Fibroblast of lung (primary cell): ENCODE results near the gene GNE. TPM values are rescaled to one million over a fixed set of nuclear protein-coding genes. Genes with fewer than 3 reads are reported as not detected.
"Not testable (repeated sequence)": the region's sequence is repeated elsewhere in the genome, so short reads cannot be mapped to it uniquely, and the experiment has no call there.

Source experiments
- DNase-seq, 2 donors: peaks; one replicate each; pipeline versions ENCODE4 v3.0.0 to v3.0.0-alpha.2; 2010; ENCODE audit warnings: low read depth in 2 of 2
- H2AFZ ChIP-seq: 2 replicates; pipeline ENCODE4 v1.5.1; 2012; ENCODE audit warnings: low read length, control low read depth, inconsistent platforms
- H3K27ac ChIP-seq: 2 replicates; pipeline ENCODE4 v1.5.1; 2011; ENCODE audit warnings: low read length, control low read depth; ENCODE audit not compliant: insufficient read depth
- H3K27me3 ChIP-seq: 2 replicates; pipeline ENCODE4 v1.5.1; 2011; ENCODE audit warnings: mild to moderate bottlenecking, low read length; ENCODE audit not compliant: control insufficient read depth, insufficient read depth
- H3K36me3 ChIP-seq: 2 replicates; pipeline ENCODE4 v1.5.1; 2011; ENCODE audit warnings: low read length; ENCODE audit not compliant: control insufficient read depth, insufficient read depth
- H3K4me1 ChIP-seq: 2 replicates; pipeline ENCODE4 v1.5.1; 2011; ENCODE audit warnings: low read length; ENCODE audit not compliant: control insufficient read depth, insufficient read depth; ENCODE audit errors: extremely low read depth
- H3K4me2 ChIP-seq: 2 replicates; pipeline ENCODE4 v1.5.1; 2011; ENCODE audit warnings: low read length, control low read depth; ENCODE audit not compliant: insufficient read depth; ENCODE audit errors: extremely low read depth
- H3K4me3 ChIP-seq, 4 experiments: fragments of 200-600 bp in 1 of 4; sonication (generic) in 1 of 4; replicated peaks in 1 of 4; 2 replicates each; pipeline ENCODE4 v1.5.1; 2011 to 2016; ENCODE audit warnings: low read length in 4 of 4, low read depth in 3 of 4, mild to moderate bottlenecking in 3 of 4, control low read depth in 2 of 4, inconsistent platforms in 1 of 4, mixed read lengths in 1 of 4; ENCODE audit not compliant: insufficient read depth in 1 of 4; ENCODE audit errors: control extremely low read depth in 1 of 4
- H3K79me2 ChIP-seq: 2 replicates; pipeline ENCODE4 v1.5.1; 2012; ENCODE audit warnings: mild to moderate bottlenecking, low read length, inconsistent platforms; ENCODE audit not compliant: control insufficient read depth, insufficient read depth
- H3K9ac ChIP-seq: 2 replicates; pipeline ENCODE4 v1.5.1; 2011; ENCODE audit warnings: mild to moderate bottlenecking, low read length, control low read depth; ENCODE audit not compliant: insufficient read depth
- H3K9me3 ChIP-seq: 2 replicates; pipeline ENCODE4 v1.5.1; 2012; ENCODE audit warnings: low read depth, low read length; ENCODE audit not compliant: control insufficient read depth, insufficient read depth
- H4K20me1 ChIP-seq: 2 replicates; pipeline ENCODE4 v1.5.1; 2011; ENCODE audit warnings: low read length; ENCODE audit not compliant: control insufficient read depth, insufficient read depth; ENCODE audit errors: extremely low read depth
- EZH2 ChIP-seq: IDR thresholded peaks from 2 replicates; pipeline ENCODE4 v1.5.1; 2012; ENCODE audit warnings: low read length, control low read depth, mild to moderate bottlenecking; ENCODE audit errors: missing control alignments
- polyA minus RNA-seq: library from RNA; depleted of rRNA, polyadenylated mRNA; stranded (reverse); fragments of >200 nt; gene quantifications from 2 replicates; pipeline ENCODE4 v1.2.3, GENCODE V29; 2011; ENCODE audit warnings: low replicate concordance
- polyA plus RNA-seq, 2 donors: library from polyadenylated mRNA; depleted of rRNA in 1 of 2; stranded (reverse) in 1 of 2; unstranded in 1 of 2; fragments of >200 nt; gene quantifications; 2 replicates each; pipeline ENCODE4 v1.2.1, GENCODE V29; 2011 to 2012; ENCODE audit warnings: missing spikeins in 1 of 2
- total RNA-seq: library from RNA; depleted of rRNA; stranded (reverse); fragments of >200 nt; gene quantifications from 2 replicates; pipeline ENCODE4 v1.2.1, GENCODE V29; 2014
- TF ChIP-seq, protein P1 (sequence below), 2 donors: IDR thresholded peaks in 1 of 2; conservative IDR thresholded peaks in 1 of 2; 1 replicate in 1 of 2; 2 replicates in 1 of 2; pipeline ENCODE4 v1.5.1; 2011 to 2012; ENCODE audit warnings: low read length in 2 of 2, control low read depth in 1 of 2, inconsistent platforms in 1 of 2, low read depth in 1 of 2, mild to moderate bottlenecking in 1 of 2

Gene GNE, protein sequence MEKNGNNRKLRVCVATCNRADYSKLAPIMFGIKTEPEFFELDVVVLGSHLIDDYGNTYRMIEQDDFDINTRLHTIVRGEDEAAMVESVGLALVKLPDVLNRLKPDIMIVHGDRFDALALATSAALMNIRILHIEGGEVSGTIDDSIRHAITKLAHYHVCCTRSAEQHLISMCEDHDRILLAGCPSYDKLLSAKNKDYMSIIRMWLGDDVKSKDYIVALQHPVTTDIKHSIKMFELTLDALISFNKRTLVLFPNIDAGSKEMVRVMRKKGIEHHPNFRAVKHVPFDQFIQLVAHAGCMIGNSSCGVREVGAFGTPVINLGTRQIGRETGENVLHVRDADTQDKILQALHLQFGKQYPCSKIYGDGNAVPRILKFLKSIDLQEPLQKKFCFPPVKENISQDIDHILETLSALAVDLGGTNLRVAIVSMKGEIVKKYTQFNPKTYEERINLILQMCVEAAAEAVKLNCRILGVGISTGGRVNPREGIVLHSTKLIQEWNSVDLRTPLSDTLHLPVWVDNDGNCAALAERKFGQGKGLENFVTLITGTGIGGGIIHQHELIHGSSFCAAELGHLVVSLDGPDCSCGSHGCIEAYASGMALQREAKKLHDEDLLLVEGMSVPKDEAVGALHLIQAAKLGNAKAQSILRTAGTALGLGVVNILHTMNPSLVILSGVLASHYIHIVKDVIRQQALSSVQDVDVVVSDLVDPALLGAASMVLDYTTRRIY
- total RNA-seq (22.9 and 31.2 TPM in 2 replicates), polyA plus RNA-seq (20.7 and 22.1 TPM in 2 replicates), polyA minus RNA-seq (27.4 and 28.6 TPM in 2 replicates)
- polyA plus RNA-seq (2012), result 13.3 and 14.9 TPM in 2 replicates

DNA sequence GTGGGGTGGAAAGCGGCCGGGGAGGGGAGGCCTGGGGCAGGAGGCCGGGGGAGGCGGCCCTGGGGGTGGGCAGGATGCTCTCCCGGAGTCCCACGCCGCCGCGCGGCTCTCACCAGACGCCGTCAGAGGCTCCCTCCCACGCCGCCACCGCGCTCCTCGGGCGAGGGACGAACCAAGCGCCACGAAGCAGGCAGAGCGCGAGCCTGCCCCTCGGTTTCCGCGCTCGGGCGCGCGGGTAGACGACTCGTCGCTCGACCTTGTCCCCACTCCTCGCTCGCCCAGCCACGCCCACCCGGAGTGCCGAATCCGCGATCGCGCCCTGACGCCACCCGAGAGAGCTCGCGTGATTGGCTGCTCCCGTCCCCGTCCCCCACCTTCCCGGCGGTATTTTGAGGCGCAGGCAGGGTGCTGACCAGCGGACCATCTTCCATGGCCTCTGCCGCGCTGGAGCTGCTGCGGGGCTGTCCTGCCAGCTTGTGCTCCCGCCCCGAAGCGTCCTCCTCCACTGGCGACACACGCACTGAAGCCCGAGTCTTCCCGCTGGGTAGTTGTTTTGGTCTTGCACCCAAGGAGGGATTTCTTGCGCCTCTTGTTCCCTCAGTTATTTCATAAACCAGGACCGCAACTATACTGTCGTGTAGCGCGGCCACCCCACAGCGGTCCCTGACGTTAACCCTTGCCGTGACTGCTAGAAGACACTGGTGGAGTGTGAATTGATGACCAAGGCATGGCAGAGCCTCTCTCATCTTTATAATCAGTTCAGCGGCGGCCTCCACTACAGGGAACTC, at the start of gene GNE:
TSS of gene GNE (minus strand) at position 241 of the 788 bp plus-strand sequence. CDS start 9,093 bp downstream, outside the sequence.
- Histone ChIP-seq H2AFZ (peak within 1 kb of the TSS; percentile 69), H3K9ac (peak within 1 kb of the TSS; percentile 82), H3K9me3 (no peaks in the 10 kb centered on the region), H4K20me1 (no peaks in the 10 kb centered on the region), H3K27ac (peak within 1 kb of the TSS; percentile 83), H3K4me2 (peak within 1 kb of the TSS; percentile 99), H3K4me3 (peak within 1 kb of the TSS; percentile 58 to 75 (median 68)), H3K79me2 (peaks cover 20% of the 10 kb centered on the region), H3K27me3 (no peaks in the 10 kb centered on the region), H3K4me1 (peaks cover 2% of the 10 kb centered on the region), H3K36me3 (no peaks in the 10 kb centered on the region)
- peak; percentile 95 to 96 for DNase-seq
- TF ChIP-seq EZH2, result no peak
- TF ChIP-seq, protein P1, sequence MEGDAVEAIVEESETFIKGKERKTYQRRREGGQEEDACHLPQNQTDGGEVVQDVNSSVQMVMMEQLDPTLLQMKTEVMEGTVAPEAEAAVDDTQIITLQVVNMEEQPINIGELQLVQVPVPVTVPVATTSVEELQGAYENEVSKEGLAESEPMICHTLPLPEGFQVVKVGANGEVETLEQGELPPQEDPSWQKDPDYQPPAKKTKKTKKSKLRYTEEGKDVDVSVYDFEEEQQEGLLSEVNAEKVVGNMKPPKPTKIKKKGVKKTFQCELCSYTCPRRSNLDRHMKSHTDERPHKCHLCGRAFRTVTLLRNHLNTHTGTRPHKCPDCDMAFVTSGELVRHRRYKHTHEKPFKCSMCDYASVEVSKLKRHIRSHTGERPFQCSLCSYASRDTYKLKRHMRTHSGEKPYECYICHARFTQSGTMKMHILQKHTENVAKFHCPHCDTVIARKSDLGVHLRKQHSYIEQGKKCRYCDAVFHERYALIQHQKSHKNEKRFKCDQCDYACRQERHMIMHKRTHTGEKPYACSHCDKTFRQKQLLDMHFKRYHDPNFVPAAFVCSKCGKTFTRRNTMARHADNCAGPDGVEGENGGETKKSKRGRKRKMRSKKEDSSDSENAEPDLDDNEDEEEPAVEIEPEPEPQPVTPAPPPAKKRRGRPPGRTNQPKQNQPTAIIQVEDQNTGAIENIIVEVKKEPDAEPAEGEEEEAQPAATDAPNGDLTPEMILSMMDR (conservative IDR thresholded peaks at IDR 0.05 in 1 of 2, IDR thresholded peaks at IDR 0.05 in 1 of 2; ENCODE audit: low read depth in 1 of 2, low read length in 2 of 2), result no peak

DNA sequence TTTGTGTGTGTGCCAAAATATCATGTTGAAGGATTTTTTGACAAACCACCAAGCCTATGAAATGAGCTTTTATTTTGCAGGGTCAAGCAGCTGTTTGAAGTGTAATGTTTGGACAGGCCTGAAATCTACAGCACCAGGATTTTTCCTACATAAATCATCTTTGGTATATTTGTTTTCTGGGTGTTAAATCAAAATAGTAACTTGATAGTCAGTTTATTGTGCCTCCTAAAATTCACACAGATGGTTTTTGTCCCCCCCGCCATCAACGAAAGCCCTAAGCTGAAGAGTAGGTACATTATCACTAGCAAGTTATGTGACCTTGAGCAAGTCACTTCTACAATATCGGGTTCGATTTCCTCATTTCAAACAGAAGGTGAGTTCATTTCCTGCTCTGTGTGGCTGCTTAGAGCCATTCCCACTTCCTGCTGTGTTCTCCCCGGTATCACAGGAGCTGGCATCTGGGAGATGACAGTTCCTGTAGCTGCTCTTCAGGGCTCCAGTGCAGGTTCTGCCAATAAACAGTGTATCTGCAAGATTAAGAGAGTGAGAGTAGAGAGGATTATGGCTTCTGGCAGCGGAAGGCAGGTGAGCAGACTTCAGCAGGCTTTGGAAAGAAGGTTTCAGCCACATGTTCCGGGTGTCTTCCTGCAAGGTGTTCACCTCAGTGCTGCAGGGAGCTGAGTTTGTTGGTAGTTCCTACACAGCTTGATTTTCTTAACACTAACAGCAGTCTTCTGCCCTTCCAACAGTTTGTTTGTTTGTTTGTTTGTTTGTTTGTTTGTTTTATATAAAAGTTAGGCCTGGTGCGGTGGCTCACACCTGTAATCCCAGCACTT, 48.4 kb upstream of the GNE start:
- H3K27ac ChIP-seq, result no peak overlapping the region
- H3K4me2 ChIP-seq, result no peak overlapping the region
- DNase-seq, result peak; percentile 29 to 32
- H3K36me3 ChIP-seq, result no peaks in the 10 kb centered on the region
- no peak for TF ChIP-seq EZH2
- no peak overlapping the region for H2AFZ ChIP-seq
- H3K9ac ChIP-seq, result no peak overlapping the region
- no peaks in the 10 kb centered on the region for H3K27me3 ChIP-seq
- no peaks in the 10 kb centered on the region for H4K20me1 ChIP-seq
- H3K4me1 ChIP-seq, result no peaks in the 10 kb centered on the region
- H3K4me3 ChIP-seq, result no peak overlapping the region
- no peaks in the 10 kb centered on the region for H3K79me2 ChIP-seq
- H3K9me3 ChIP-seq, result no peaks in the 10 kb centered on the region

DNA sequence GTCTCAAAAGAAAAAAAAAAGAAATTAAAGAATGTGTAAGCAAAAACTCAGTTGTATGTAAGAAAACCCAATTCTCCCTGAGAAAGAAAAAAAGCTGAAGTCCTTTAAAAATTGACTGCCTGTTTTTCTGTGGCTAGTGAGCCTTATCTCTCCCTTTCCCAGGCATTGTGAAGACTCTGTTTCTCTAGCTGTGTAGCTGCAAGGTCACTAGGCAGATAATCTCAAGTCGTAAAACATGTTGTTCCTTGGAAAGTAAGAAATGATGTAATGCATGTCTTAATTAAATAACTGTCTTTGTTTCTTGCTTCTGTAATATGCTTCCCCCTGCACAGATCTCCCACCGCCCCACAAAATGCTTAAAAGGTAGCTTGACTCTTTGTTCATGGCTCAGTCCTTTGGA, 46.1 kb upstream of the GNE start:
- not testable (repeated sequence) for H3K9me3 ChIP-seq, H2AFZ ChIP-seq, H3K4me1 ChIP-seq, H3K27ac ChIP-seq, H3K36me3 ChIP-seq, H3K27me3 ChIP-seq, H3K4me3 ChIP-seq, H3K79me2 ChIP-seq, H3K9ac ChIP-seq, H3K4me2 ChIP-seq, H4K20me1 ChIP-seq, DNase-seq
